Bronchial epithelial cell (primary cell): ENCODE results near the gene RALBP1. TPM values are rescaled to one million over a fixed set of nuclear protein-coding genes. Genes with fewer than 3 reads are reported as not detected.

Experiments used
- DNase-seq: peaks from one replicate; pipeline ENCODE4 v3.0.0-alpha.2; 2010; ENCODE audit warnings: low read depth
- FAIRE-seq: peaks from 2 replicates; lab custom pipeline; 2011; peaks lifted over from hg19 to GRCh38; lab: Jason Lieb, UNC
- H3K27me3 ChIP-seq: 2 replicates; pipeline ENCODE4 v1.5.1; 2011; ENCODE audit warnings: low read length; ENCODE audit not compliant: control insufficient read depth, insufficient read depth
- H3K36me3 ChIP-seq: 2 replicates; pipeline ENCODE4 v1.5.1; 2011; ENCODE audit warnings: low read length; ENCODE audit not compliant: control insufficient read depth, insufficient read depth
- H3K4me3 ChIP-seq: 2 replicates; pipeline ENCODE4 v1.5.1; 2011; ENCODE audit warnings: mild to moderate bottlenecking, low read depth, low read length, control low read depth
- total RNA-seq: library from RNA; depleted of rRNA; stranded (reverse); fragments of >200 nt; gene quantifications from 2 replicates; pipeline ENCODE4 v1.2.1, GENCODE V29; 2014
- TF ChIP-seq, protein P1 (sequence below): IDR thresholded peaks from 2 replicates; pipeline ENCODE4 v1.5.1; 2011; ENCODE audit warnings: mild to moderate bottlenecking, moderate library complexity, low read length, control low read depth, inconsistent platforms; ENCODE audit not compliant: insufficient read depth, severe bottlenecking

Gene RALBP1
- total RNA-seq, 1 donor from 2014 or later: 63.7 TPM

DNA sequence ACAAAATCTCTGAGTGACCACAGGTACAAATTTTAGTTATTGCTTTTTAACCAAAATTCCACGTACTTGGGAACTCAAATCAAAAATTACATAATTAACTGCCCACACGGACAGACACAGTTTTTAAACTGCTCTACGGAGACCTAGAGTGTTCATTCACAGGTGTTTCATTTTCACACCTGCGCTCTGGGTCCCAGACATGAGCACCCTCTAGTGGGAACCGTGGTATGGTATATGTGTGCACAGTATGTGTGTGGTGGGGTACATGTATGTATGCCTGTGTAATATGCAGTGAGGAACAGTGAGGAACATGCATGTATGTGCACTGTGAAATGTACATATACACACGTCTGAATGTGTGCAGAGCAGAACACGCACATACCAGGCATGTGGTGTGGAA, 74.1 kb downstream of the RALBP1 start:
- DNase-seq (no peak), FAIRE-seq (peak; percentile 58)
- Histone ChIP-seq H3K27me3 (no peaks in the 10 kb centered on the region), H3K36me3 (peaks cover 42% of the 10 kb centered on the region), H3K4me3 (no peak overlapping the region)
- TF ChIP-seq, protein P1, sequence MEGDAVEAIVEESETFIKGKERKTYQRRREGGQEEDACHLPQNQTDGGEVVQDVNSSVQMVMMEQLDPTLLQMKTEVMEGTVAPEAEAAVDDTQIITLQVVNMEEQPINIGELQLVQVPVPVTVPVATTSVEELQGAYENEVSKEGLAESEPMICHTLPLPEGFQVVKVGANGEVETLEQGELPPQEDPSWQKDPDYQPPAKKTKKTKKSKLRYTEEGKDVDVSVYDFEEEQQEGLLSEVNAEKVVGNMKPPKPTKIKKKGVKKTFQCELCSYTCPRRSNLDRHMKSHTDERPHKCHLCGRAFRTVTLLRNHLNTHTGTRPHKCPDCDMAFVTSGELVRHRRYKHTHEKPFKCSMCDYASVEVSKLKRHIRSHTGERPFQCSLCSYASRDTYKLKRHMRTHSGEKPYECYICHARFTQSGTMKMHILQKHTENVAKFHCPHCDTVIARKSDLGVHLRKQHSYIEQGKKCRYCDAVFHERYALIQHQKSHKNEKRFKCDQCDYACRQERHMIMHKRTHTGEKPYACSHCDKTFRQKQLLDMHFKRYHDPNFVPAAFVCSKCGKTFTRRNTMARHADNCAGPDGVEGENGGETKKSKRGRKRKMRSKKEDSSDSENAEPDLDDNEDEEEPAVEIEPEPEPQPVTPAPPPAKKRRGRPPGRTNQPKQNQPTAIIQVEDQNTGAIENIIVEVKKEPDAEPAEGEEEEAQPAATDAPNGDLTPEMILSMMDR: no peak

DNA sequence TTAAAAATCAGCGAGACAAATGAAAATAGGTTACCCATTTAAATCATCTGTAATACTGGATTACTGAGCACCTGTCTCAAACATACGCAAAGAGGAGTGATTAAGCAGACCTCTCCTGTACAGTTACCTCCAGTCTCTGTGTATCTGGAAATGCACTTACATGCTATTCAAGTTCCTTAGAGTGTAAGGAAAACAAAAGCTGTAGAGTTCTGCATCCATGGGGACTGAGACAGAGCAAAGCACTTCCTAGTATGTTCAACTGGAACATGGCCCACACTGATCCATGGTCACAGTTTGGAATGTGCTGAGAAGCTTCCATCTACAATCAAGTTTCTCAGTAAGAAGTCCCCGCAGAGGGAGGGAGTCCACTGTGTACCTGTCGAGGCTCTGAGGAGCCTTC, 75.1 kb downstream of the RALBP1 start:
- DNase-seq (no peak), FAIRE-seq (no peak)

GRCh38 chr18:9552191-9552590, 76.9 kb downstream of the RALBP1 start:
- no peak for DNase-seq
- Histone ChIP-seq H3K4me3 (no peak overlapping the region), H3K36me3 (peaks cover 51% of the 10 kb centered on the region), H3K27me3 (no peaks in the 10 kb centered on the region)
- TF ChIP-seq, protein P1: no peak
- no peak for FAIRE-seq

More for the DNA sequence above, 75.1 kb downstream of the RALBP1 start:
- Histone ChIP-seq H3K27me3 (no peaks in the 10 kb centered on the region), H3K4me3 (no peak overlapping the region), H3K36me3 (peaks cover 48% of the 10 kb centered on the region)
- TF ChIP-seq, protein P1: no peak

GRCh38 chr18:9552616-9553015, 77.3 kb downstream of the RALBP1 start:
- Histone ChIP-seq H3K27me3 (no peaks in the 10 kb centered on the region), H3K36me3 (peaks cover 48% of the 10 kb centered on the region), H3K4me3 (no peak overlapping the region)
- no peak for FAIRE-seq
- no peak for DNase-seq
- TF ChIP-seq, protein P1: no peak

DNA sequence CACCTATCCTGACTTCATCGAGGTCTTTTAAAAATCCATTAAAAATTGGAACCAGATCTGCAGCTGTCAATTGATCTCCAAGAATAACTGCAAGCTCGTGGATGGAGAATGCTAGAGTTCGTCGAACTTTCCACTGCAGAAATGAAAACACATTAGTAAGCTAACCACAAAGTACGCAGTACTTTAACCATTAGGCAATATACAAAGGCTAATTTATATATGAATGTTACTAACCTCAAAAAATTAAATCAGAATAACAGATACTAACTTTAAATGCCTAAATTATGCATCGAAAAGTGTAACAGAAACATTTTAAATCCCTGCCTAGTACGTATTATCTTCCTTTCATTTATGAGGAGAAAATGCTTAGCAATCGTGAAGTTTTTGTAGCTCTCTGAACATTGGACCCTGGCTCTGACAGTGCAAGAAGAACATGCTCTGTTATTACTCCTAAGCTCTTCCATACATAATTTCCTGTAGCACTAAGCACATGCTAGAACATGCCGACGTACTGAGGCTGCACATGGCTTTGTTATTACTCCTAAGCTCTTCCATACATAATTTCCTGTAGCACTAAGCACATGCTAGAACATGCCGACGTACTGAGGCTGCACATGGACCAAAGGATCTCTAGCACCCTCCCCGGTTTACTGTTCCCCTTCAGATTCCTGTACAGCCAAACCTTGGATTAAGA, 82.1 kb downstream of the RALBP1 start:
- FAIRE-seq (peak; percentile 47), DNase-seq (peak; percentile 85)
- Histone ChIP-seq H3K27me3 (no peaks in the 10 kb centered on the region), H3K4me3 (no peak overlapping the region), H3K36me3 (peaks cover 31% of the 10 kb centered on the region)
- TF ChIP-seq, protein P1: no peak
